Measurements from ENCODE around the gene LINC00237. TPM values are rescaled to one million over a fixed set of nuclear protein-coding genes. Genes with fewer than 3 reads are reported as not detected.

The LINC00237 gene
- total RNA-seq, 1 donor from 2014 or later, result not detected

GRCh38 chr20:21133404-21133803 is 27.2 kb upstream of the LINC00237 start:
- Histone ChIP-seq H3K4me3 (ENCODE audit: low read depth, low read length) (no peak overlapping the region), H3K27me3 (ENCODE audit: control insufficient read depth, insufficient read depth, low read length) (no peaks in the 10 kb centered on the region), H3K36me3 (ENCODE audit: control insufficient read depth, insufficient read depth, low read length) (no peaks in the 10 kb centered on the region)
- no peak for DNase-seq (ENCODE audit: low read depth)
- no peak for TF ChIP-seq CTCF (IDR thresholded peaks at IDR 0.05; ENCODE audit: insufficient read depth, low read length, severe bottlenecking)
- FAIRE-seq, result no peak

- no peak overlapping the region for H3K4me3 ChIP-seq (ENCODE audit: low read depth, low read length)
- no peaks in the 10 kb centered on the region for H3K27me3 ChIP-seq (ENCODE audit: control insufficient read depth, insufficient read depth, low read length)
- no peak for TF ChIP-seq CTCF (IDR thresholded peaks at IDR 0.05; ENCODE audit: insufficient read depth, low read length, severe bottlenecking)
- DNase-seq (ENCODE audit: low read depth) (no peak), FAIRE-seq (no peak)
- H3K36me3 ChIP-seq (ENCODE audit: control insufficient read depth, insufficient read depth, low read length), result no peaks in the 10 kb centered on the region
Measured at GRCh38 chr20:21129861-21130260, 23.7 kb upstream of the LINC00237 start.

GRCh38 chr20:21127201-21127981 is 21.2 kb upstream of the LINC00237 start:
- no peaks in the 10 kb centered on the region for H3K27me3 ChIP-seq (ENCODE audit: control insufficient read depth, insufficient read depth, low read length)
- FAIRE-seq (no peak), DNase-seq (ENCODE audit: low read depth) (no peak)
- TF ChIP-seq CTCF (IDR thresholded peaks at IDR 0.05; ENCODE audit: insufficient read depth, low read length, severe bottlenecking), result no peak
- no peaks in the 10 kb centered on the region for H3K36me3 ChIP-seq (ENCODE audit: control insufficient read depth, insufficient read depth, low read length)
- H3K4me3 ChIP-seq (ENCODE audit: low read depth, low read length), result no peak overlapping the region

GRCh38 chr20:21126581-21126870 is 20.4 kb upstream of the LINC00237 start:
- no peak for TF ChIP-seq CTCF (IDR thresholded peaks at IDR 0.05; ENCODE audit: insufficient read depth, low read length, severe bottlenecking)
- no peak for FAIRE-seq

GRCh38 chr20:21125849-21126580 is 19.9 kb upstream of the LINC00237 start, which contains the start of gene KIZ:
Gene KIZ (plus strand): TSS chr20:21126082. CDS start chr20:21126116, 34 bp downstream.
- Histone ChIP-seq H3K4me3 (ENCODE audit: low read depth, low read length) (peak within 1 kb of the TSS; percentile 92), H3K27me3 (ENCODE audit: control insufficient read depth, insufficient read depth, low read length) (no peaks in the 10 kb centered on the region), H3K36me3 (ENCODE audit: control insufficient read depth, insufficient read depth, low read length) (no peaks in the 10 kb centered on the region)
- DNase-seq (ENCODE audit: low read depth) (peak; percentile 81), FAIRE-seq (no peak)
- peak; percentile 30 for TF ChIP-seq CTCF (IDR thresholded peaks at IDR 0.05; ENCODE audit: insufficient read depth, low read length, severe bottlenecking)

More at GRCh38 chr20:21126581-21126870, 20.4 kb upstream of the LINC00237 start:
- Histone ChIP-seq H3K4me3 (ENCODE audit: low read depth, low read length) (peak overlapping the region; percentile 92), H3K36me3 (ENCODE audit: control insufficient read depth, insufficient read depth, low read length) (no peaks in the 10 kb centered on the region), H3K27me3 (ENCODE audit: control insufficient read depth, insufficient read depth, low read length) (no peaks in the 10 kb centered on the region)
- peak; percentile 6 for DNase-seq (ENCODE audit: low read depth)
